ENCODE data around the gene ERICH6B.

The ERICH6B gene

GRCh38 chr13:45500492-45501174 is 114.9 kb downstream of the ERICH6B start:
- DNase-seq (ENCODE audit: low read depth, low spot score), result no peak

GRCh38 chr13:45496942-45497341 is 118.6 kb downstream of the ERICH6B start:
- no peak for DNase-seq (ENCODE audit: low read depth, low spot score)

- no peak for DNase-seq (ENCODE audit: low read depth, low spot score)
Measured at GRCh38 chr13:45492538-45492937, 123.0 kb downstream of the ERICH6B start.
